ENCODE measurements around the gene GOLGA2. TPM values are rescaled to one million over a fixed set of nuclear protein-coding genes. Genes with fewer than 3 reads are reported as not detected.

Gene GOLGA2
- polyA plus RNA-seq, 6 donors from 2014 or later = 4.6 to 10.3 (median 8.1) TPM

DNA sequence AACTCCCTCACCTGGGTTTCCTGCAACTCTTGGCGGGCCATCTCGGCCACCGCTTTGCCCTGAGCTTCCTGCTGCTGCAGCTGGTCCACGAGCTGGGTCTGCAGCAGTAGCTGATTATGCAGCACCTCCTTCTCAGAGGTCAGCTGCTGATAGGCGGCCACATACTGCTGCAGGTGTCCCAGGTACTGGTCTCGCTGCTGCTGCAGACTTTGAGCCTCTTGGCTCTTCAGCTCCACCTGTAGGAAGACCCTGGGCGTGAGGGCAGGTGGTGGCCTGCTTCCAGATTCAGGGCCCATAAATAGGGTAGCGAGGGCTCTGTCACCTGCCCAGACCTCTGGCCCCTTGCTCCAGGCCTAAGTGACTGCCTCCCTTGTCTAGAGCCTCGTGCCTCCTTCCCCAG lies 16.7 kb downstream of the GOLGA2 start:
- H3K36me3 Mint-ChIP-seq = peaks cover 20 to 49% of the 10 kb centered on the region in 2 donors
- ATAC-seq (ENCODE audit: low read depth in 2 of 2) = no peak

DNA sequence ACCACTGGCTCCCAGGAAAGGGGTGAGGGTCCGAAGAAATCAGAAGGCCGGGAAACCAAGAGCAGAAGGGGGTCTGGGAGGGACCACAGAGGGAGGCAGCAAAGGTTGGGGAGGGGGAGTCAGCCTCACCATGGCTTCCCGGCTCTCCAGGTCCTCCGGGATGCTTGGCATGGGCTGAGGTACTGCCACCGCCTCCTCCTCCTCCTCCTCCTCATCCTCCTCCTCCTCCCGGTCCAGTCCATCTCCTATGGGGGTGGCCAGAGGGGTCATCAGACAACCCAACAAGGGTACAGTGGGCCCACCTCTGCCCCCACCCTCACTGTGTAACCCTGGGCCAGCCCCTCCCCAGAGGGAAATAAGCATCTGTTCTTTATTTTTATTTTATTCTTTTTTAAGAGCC lies 17.5 kb downstream of the GOLGA2 start:
- Mint-ChIP-seq H3K4me3 (no peak overlapping the region), H3K27me3 (peaks cover 0 to 11% (median 0%) of the 10 kb centered on the region in 3 donors), H3K4me1 (peaks cover 0 to 3% (median 0%) of the 10 kb centered on the region in 3 donors), H3K9me3 (no peaks in the 10 kb centered on the region), H3K36me3 (peaks cover 20 to 49% of the 10 kb centered on the region in 2 donors), H3K27ac (no peak overlapping the region)
- DNase-seq (no peak), ATAC-seq (ENCODE audit: low read depth in 2 of 2) (no peak)

More for the DNA sequence above, 16.7 kb downstream of the GOLGA2 start:
- Mint-ChIP-seq H3K4me1 (peaks cover 0 to 3% (median 0%) of the 10 kb centered on the region in 3 donors), H3K9me3 (no peaks in the 10 kb centered on the region), H3K27me3 (peaks cover 0 to 11% (median 0%) of the 10 kb centered on the region in 3 donors), H3K4me3 (no peak overlapping the region), H3K27ac (no peak overlapping the region)
- DNase-seq = no peak

DNA sequence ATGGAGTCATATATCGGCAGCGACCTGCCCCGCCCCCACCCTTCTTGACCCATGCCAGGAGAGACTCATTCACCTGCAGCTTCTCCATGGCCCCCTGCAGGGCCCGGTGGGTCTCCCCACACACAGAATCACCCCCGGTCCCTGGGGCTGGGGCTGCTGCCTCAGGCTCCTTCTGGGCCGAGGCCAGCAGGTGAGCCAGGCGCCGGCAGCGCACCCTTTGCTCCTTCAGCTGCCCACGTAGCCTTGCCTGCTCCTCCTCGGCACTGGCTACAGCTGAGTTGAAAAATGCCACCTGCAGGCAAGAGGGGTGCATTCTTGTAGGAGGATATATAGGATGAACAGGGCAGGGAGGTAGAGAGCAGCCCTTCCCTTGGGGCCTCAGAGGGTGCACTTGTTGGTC lies 17.9 kb downstream of the GOLGA2 start:
- H3K36me3 Mint-ChIP-seq = peaks cover 20 to 46% of the 10 kb centered on the region in 2 donors
- H3K27me3 Mint-ChIP-seq = peaks cover 0 to 11% (median 0%) of the 10 kb centered on the region in 3 donors
- DNase-seq (no peak), ATAC-seq (ENCODE audit: low read depth in 2 of 2) (no peak)
- peaks cover 0 to 3% (median 0%) of the 10 kb centered on the region in 3 donors for H3K4me1 Mint-ChIP-seq
- no peak overlapping the region for H3K27ac Mint-ChIP-seq
- H3K4me3 Mint-ChIP-seq = no peak overlapping the region
- no peaks in the 10 kb centered on the region for H3K9me3 Mint-ChIP-seq

DNA sequence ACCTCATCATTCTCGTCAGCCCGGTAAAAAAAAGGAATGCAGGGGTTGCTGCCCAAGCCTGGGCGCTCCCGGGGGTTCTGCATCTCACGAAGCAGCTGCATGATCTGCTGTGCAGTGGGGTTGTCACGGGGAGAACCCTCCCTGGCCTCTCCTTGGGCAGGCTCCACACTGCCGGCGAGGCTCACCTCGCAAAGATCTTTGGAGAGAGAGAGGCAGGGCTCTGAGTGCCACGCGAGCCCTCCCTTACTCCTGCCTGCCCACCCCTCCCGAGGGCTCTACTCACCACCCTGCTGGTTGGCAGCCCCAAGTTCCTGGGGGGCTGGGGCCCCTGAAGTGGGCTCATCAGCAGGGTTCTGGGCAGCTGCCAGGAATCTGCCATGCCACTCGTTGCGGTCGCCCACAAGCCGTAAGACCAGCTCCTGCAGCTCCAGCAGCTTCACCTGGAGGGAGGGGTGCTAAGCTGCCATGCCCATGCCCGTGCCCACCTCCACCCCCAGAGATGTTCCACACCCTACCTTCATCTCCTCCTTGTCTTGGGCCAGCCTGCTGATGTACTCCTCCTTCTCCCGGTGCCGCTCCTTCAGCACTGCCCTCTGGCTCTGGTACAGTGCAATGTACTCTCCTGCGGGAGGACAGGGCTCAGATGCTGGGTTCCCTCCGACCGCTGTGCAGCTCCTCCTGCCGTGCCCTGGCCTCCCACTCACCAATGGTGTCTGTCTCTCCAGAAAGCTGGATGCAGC lies 18.6 kb downstream of the GOLGA2 start:
- no peaks in the 10 kb centered on the region for H3K9me3 Mint-ChIP-seq
- DNase-seq = no peak
- ATAC-seq (ENCODE audit: low read depth in 2 of 2) = no peak
- peaks cover 0 to 4% (median 3%) of the 10 kb centered on the region in 3 donors for H3K4me1 Mint-ChIP-seq
- H3K4me3 Mint-ChIP-seq = no peak overlapping the region
- H3K27ac Mint-ChIP-seq = no peak overlapping the region
- peaks cover 14 to 40% of the 10 kb centered on the region in 2 donors for H3K36me3 Mint-ChIP-seq
- peaks cover 0 to 14% (median 4%) of the 10 kb centered on the region in 3 donors for H3K27me3 Mint-ChIP-seq

DNA sequence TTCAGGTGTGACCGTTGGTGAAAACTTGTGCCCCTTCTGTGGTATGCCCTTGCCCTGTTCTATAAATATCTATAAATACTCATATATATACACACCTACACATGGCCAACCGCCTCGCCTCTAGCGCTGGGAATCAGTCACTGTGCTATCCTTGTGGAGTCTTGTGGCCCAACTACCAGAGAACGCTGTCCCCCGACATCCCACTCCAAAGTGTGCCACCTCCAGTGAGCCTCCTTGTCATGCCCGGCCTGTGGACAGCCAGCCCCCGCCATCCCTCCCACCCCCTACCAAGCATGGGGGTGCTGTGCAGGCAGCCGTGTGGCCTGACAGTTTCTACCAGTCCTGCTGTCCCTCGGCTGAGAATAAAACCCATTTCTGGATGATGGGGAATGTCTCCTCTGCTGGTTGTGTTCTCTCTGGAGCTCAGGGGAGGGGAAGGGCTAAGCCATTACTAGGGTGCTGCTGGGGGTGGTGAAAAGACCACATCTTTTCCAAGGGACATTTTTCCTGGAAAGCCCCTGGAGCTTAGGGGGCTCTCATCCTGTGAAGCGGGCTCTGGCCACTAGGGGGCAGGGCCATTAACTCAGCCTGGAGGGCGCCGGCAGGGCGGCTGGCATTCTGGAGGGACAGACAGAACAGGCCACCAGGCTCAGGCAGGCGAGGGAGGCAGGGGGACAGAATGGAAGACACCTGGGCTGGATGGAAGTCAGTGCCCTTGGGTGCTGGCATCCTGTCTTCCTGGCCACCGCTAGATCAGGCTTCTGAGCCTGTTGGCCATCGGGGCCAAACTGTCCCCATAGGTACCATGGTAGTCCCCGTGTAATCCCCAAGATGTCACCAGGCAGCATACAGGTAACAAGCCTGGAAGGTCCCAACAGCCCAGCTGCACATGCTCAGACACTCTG lies 20.7 kb downstream of the GOLGA2 start:
- DNase-seq (peak; percentile 44), ATAC-seq (ENCODE audit: low read depth in 2 of 2) (no peak)
- Mint-ChIP-seq H3K4me1 (peaks cover 8 to 18% (median 17%) of the 10 kb centered on the region in 3 donors), H3K27me3 (peaks cover 0 to 20% (median 8%) of the 10 kb centered on the region in 3 donors), H3K4me3 (peak overlapping the region in 1 of 8 donors; percentile 31), H3K36me3 (peaks cover 4 to 25% of the 10 kb centered on the region in 2 donors), H3K9me3 (no peaks in the 10 kb centered on the region), H3K27ac (peak overlapping the region in 2 of 6 donors; percentile 15 to 21)

DNA sequence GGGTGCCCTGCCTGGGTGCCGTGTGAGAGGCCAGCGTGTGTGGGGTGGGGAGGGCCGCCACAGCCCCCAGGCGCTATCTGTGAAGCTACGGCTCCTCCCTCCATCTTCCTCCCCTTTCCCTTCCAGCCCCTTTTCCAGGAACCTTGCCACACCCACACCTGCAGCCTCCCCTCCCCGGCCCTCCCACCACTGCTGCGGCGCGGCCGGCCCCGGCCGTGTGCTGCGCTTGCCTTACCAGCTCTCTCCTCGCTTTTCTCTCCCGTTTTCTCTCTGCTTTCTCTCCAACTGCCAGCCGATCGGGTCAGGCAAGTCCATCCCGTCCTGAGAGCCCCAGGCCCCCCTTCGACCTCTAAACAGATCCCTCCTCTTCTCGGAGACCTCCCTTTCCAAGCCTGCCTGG lies 21.4 kb downstream of the GOLGA2 start:
- no peak overlapping the region for H3K27ac Mint-ChIP-seq
- DNase-seq (no peak), ATAC-seq (ENCODE audit: low read depth in 2 of 2) (no peak)
- peaks cover 4 to 18% of the 10 kb centered on the region in 2 donors for H3K36me3 Mint-ChIP-seq
- no peak overlapping the region for H3K4me3 Mint-ChIP-seq
- H3K4me1 Mint-ChIP-seq = peaks cover 15 to 24% (median 18%) of the 10 kb centered on the region in 3 donors
- H3K9me3 Mint-ChIP-seq = no peaks in the 10 kb centered on the region
- H3K27me3 Mint-ChIP-seq = peaks cover 0 to 20% (median 8%) of the 10 kb centered on the region in 3 donors

DNA sequence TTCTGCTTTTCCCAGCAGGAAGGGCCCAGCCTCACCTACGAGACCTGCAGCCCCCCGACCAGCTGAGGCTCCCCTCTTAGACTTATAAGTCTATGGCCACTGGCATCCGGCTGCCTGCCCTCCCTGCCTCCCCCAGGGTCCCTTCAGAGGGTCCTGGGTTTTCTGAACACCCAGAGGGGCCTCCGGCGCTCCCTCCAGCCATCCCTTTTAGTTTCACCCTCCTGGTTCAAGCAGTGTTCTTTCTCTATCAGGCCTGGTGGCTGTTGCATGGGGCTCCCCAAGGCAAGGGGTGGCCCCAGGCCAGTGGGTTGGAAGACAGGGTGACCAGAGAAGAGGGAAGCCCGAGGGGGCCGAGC lies 21.8 kb downstream of the GOLGA2 start:
- no peak for DNase-seq
- no peak overlapping the region for H3K27ac Mint-ChIP-seq
- H3K27me3 Mint-ChIP-seq = peaks cover 0 to 20% (median 8%) of the 10 kb centered on the region in 3 donors
- H3K36me3 Mint-ChIP-seq = peaks cover 4 to 14% of the 10 kb centered on the region in 2 donors
- H3K4me1 Mint-ChIP-seq = peaks cover 15 to 25% (median 18%) of the 10 kb centered on the region in 3 donors
- no peaks in the 10 kb centered on the region for H3K9me3 Mint-ChIP-seq
- ATAC-seq (ENCODE audit: low read depth in 2 of 2) = no peak
- no peak overlapping the region for H3K4me3 Mint-ChIP-seq

DNA sequence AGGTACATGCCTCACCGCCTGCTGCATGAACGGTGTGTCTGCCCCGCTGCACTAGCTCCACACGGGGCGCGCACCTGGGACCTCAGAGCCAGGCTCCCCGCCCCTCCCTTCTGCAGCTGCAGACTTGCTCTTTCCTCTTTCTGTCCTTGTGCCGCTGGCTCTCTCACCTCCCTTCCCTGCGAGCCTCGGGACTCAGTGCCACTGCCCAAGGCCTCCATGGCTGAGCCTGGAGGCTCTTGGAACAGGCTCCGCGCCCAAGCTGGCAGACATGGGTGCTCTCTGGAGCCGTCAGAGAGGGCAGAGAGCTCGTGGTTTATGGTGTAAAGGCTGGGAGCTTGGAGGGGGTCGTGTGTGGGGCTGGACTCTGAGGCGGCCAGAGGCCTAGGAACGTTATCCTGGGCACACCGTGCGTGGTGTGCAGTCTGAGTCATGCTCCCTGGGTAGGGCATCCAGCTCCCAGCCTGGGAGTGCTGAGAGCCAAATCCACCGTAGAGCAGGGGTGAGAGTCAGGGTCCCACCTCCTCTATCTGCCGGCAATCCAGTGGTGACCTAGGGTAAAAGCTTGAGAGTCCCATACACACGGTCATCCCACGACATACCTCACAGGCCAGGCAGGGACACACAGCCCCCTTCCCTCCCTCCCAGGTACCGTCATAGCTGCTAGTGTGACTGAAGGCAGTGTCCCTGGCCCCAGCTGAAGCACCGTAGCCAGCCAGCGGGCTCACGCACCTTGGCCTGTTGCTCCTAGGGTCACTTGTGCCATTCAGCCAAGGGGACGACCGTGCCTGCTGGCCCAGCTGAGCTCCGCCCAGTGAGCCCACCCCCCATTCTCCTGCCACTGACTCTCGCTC lies 22.4 kb downstream of the GOLGA2 start:
- DNase-seq (no peak), ATAC-seq (ENCODE audit: low read depth in 2 of 2) (no peak)
- peaks cover 0 to 20% (median 8%) of the 10 kb centered on the region in 3 donors for H3K27me3 Mint-ChIP-seq
- H3K4me3 Mint-ChIP-seq = no peak overlapping the region
- no peaks in the 10 kb centered on the region for H3K9me3 Mint-ChIP-seq
- H3K36me3 Mint-ChIP-seq = peaks cover 4 to 12% of the 10 kb centered on the region in 2 donors
- no peak overlapping the region for H3K27ac Mint-ChIP-seq
- H3K4me1 Mint-ChIP-seq = peaks cover 18 to 25% (median 19%) of the 10 kb centered on the region in 3 donors

DNA sequence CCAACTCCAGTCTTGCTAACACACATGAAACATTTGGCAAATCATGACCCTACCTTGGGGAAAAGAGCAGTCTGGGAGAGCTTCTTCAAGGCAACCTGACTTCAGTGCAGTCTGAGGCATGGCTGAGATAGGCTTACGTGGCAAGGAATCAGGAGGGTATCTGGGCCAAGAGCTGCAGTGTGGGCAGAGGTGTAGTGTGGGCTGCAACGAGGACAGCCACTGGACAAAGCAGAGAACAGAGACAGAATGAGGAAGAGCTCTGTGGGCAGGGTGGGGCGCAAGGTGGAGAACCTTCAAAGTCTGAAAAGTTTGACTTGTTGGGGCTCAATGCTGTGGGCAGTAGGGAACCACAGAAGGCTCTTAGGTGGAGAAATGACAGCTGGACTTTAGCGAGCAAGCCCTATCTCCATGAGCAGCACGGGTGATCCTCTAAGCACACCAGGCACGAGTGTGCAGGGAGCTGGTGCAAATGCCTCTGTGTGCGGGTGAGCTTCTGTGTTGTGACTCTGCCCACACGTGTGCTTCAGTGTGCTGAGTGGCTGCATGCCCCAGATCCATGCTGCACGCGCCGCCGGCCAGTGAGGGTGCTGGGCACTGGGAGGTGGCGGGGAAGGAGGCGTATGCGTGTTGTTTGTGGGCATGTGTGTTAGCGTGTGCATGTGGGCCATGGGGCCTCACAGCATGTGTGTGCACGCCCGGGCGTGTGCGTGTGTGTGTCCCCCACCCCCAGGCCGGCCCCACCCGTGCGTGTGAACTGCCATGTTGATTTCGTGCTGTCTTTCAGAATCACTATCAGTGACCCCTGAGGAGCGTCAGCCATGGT lies 23.3 kb downstream of the GOLGA2 start:
- ATAC-seq (ENCODE audit: low read depth in 2 of 2) = no peak

DNA sequence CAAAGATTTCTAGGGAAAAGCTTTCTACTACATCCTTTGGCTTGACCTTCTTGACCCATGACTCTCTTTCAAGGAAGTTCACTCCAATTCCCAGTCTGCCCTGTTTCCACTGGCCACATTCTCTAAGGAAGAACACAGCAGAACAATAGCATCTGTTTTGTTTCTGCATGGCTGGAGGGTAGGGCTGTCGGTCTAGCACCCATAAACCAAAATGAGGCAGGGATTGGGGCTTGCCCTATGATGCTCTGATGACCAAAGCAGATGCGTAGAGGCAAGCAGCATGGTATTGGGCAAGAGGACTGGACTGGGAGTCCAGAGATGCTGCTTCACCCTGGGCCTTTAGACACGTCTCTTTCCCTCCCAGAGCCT lies 24.1 kb downstream of the GOLGA2 start:
- ATAC-seq (ENCODE audit: low read depth in 2 of 2) (no peak), DNase-seq (no peak)
- Mint-ChIP-seq H3K9me3 (no peaks in the 10 kb centered on the region), H3K27ac (peak overlapping the region in 2 of 6 donors; percentile 69 to 78), H3K27me3 (peaks cover 0 to 20% (median 8%) of the 10 kb centered on the region in 3 donors), H3K36me3 (no peaks in the 10 kb centered on the region), H3K4me3 (peak overlapping the region; percentile 34 to 91 (median 84)), H3K4me1 (peaks cover 15 to 25% (median 19%) of the 10 kb centered on the region in 3 donors)

More for the DNA sequence above, 23.3 kb downstream of the GOLGA2 start:
- H3K27me3 Mint-ChIP-seq = peaks cover 0 to 20% (median 8%) of the 10 kb centered on the region in 3 donors
- H3K4me1 Mint-ChIP-seq = peaks cover 17 to 25% (median 19%) of the 10 kb centered on the region in 3 donors
- peak overlapping the region in 1 of 6 donors; percentile 94 for H3K27ac Mint-ChIP-seq
- peaks cover 2 to 4% of the 10 kb centered on the region in 2 donors for H3K36me3 Mint-ChIP-seq
- DNase-seq = no peak
- no peaks in the 10 kb centered on the region for H3K9me3 Mint-ChIP-seq
- H3K4me3 Mint-ChIP-seq = peak overlapping the region in 6 of 8 donors; percentile 35 to 90 (median 64)

DNA sequence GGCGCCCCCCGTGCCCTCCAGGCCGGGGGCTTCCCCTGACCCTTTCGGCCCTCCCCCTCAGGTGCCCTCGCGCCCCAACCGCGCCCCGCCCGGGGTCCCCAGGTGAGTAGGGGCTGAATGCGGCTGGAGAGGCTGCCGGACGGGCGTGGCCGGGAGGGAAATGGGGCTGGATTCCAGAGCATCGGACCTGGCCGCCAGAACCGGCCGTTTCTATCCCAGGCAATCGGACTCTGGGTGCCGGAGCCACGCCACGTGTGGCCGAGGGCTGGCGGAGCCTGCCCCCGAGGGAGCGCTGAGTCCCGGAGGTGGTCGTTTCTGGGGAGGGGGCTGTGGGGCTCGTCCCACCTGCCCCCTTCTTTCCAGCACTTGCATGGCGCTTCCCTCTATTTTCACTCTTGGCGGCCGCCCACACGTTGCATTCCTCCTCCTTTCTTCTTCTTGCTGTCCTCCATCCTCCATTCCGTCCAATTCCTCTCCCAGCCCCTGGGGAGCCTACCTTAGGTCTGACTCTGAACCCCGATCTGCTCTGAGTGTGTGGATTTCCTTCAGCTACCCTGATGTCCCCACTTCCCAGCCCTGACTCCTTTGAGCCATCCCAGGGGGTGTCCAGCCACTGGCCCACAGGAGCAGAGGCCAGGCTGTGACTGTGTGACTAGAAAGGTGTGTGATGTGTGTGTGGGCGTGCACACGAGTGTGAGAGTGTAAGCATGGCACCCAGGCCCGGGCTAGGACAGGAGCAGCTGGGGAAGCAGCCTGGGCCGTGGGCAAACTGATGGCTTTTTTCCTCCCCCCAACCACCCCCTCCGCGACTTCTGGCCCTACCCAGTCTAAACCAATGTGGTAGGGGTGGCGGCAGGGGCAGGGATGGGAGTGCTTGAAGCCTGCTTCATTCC lies 24.7 kb downstream of the GOLGA2 start:
- Mint-ChIP-seq H3K27me3 (peaks cover 0 to 20% (median 8%) of the 10 kb centered on the region in 3 donors), H3K9me3 (no peaks in the 10 kb centered on the region), H3K4me1 (peaks cover 15 to 25% (median 19%) of the 10 kb centered on the region in 3 donors), H3K4me3 (peak overlapping the region; percentile 44 to 91 (median 84)), H3K36me3 (no peaks in the 10 kb centered on the region), H3K27ac (peak overlapping the region in 3 of 6 donors; percentile 57 to 85 (median 69))
- ATAC-seq (ENCODE audit: low read depth in 2 of 2) (peak in 1 of 2 donors; percentile 1), DNase-seq (no peak)
